HCT116 (cell line): Measurements from ENCODE around the gene EIF2A. TPM values are rescaled to one million over a fixed set of nuclear protein-coding genes. Genes with fewer than 3 reads are reported as not detected.

Experiments used
- ATAC-seq: fragments of 200-7000 bp; cut with Tn5 transposase; 2 replicates; pipeline ENCODE4 v1.9.1; 2020; ENCODE audit warnings: mild to moderate bottlenecking, moderate library complexity
- BruUV-seq: library from RNA; stranded (reverse); fragments of 400-500 nt; replicated peaks from 2 replicates; lab custom pipeline; 2021; lab: Mats Ljungman, UMichigan
- CTCF ChIA-PET: fragments of 300-600 bp; sonication (Branson Sonifier 250); formaldehyde crosslinking; loops from one replicate; lab custom pipeline; 2021; ENCODE audit warnings: antibody characterized with exemption; lab: Charles Lee
- POLR2A ChIA-PET: fragments of 300-600, 350-600 bp; sonication (Branson Sonifier 250); formaldehyde crosslinking; loops from one replicate; lab custom pipeline; 2021; ENCODE audit warnings: antibody characterized with exemption; lab: Charles Lee
- RAD21 ChIA-PET, 2 experiments: fragments of 300-600 bp; sonication (Branson Sonifier 250); formaldehyde crosslinking; loops; one replicate each; lab custom pipeline; 2023; ENCODE audit warnings: low total read pairs in 2 of 2; ENCODE audit not compliant: uncharacterized antibody in 2 of 2, unreplicated experiment in 2 of 2, low non-redundant PET in 1 of 2; lab: Charles Lee
- DNase-seq: peaks from one replicate; pipeline ENCODE4 v3.0.0-alpha.2; 2010; ENCODE audit warnings: low read depth, low spot score
- H2AFZ ChIP-seq: fragments of 200-600 bp; shearing (Covaris generic), sonication (generic); 2 replicates; pipeline ENCODE4 v1.6.1; 2017; ENCODE audit warnings: low read depth, mixed run types, mixed read lengths, antibody characterized with exemption, low read length; ENCODE audit not compliant: poor library complexity, severe bottlenecking
- H3K27ac ChIP-seq: 2 replicates; pipeline ENCODE4 v1.5.1; 2012; ENCODE audit warnings: low read depth, low read length
- H3K27me3 ChIP-seq: fragments of 200-600 bp; sonication (generic); 2 replicates; pipeline ENCODE4 v1.6.1; 2016; ENCODE audit warnings: mixed run types, low read length, mixed read lengths; ENCODE audit not compliant: insufficient read depth
- H3K36me3 ChIP-seq, 2 experiments: fragments of 200-500 bp in 1 of 2; fragments of 200-600 bp in 1 of 2; sonication (Bioruptor generic) in 1 of 2; sonication (generic) in 1 of 2; 2 replicates each; pipeline versions ENCODE4 v1.5.1 to v1.6.1; 2014 to 2016; ENCODE audit warnings: low read length in 2 of 2, inconsistent platforms in 1 of 2, mixed read lengths in 1 of 2, mixed run types in 1 of 2; ENCODE audit not compliant: insufficient read depth in 2 of 2, control insufficient read depth in 1 of 2
- H3K4me1 ChIP-seq, 2 experiments: fragments of 200-600 bp in 1 of 2; sonication (generic) in 1 of 2; 2 replicates each; pipeline versions ENCODE4 v1.5.1 to v1.6.1; 2012 to 2017; ENCODE audit warnings: low read length in 2 of 2, inconsistent platforms in 1 of 2, mild to moderate bottlenecking in 1 of 2, mixed read lengths in 1 of 2, mixed run types in 1 of 2, moderate library complexity in 1 of 2; ENCODE audit not compliant: insufficient read depth in 2 of 2, control insufficient read depth in 1 of 2
- H3K4me2 ChIP-seq: fragments of 200-600 bp; sonication (generic); 2 replicates; pipeline ENCODE4 v1.6.1; 2017; ENCODE audit warnings: mixed run types, low read length, mixed read lengths
- H3K4me3 ChIP-seq, 2 experiments: fragments of 200-600 bp in 1 of 2; sonication (generic) in 1 of 2; replicated peaks in 1 of 2; 2 replicates each; pipeline ENCODE4 v1.5.1; 2011 to 2016; ENCODE audit warnings: low read length in 2 of 2, control low read depth in 1 of 2, low read depth in 1 of 2, mild to moderate bottlenecking in 1 of 2, mixed read lengths in 1 of 2, mixed run types in 1 of 2
- H3K79me2 ChIP-seq: fragments of 200-600 bp; sonication (generic); 2 replicates; pipeline ENCODE4 v1.6.1; 2017; ENCODE audit warnings: mild to moderate bottlenecking, mixed run types, low read length, moderate library complexity, mixed read lengths; ENCODE audit not compliant: insufficient read depth
- H3K9ac ChIP-seq: fragments of 200-600 bp; sonication (generic); 2 replicates; pipeline ENCODE4 v1.6.1; 2016; ENCODE audit warnings: low read length, mixed read lengths
- H3K9me2 ChIP-seq: fragments of 200-600 bp; sonication (generic), shearing (Covaris generic); 2 replicates; pipeline ENCODE4 v1.6.1; 2017; ENCODE audit warnings: mixed run types, mild to moderate bottlenecking, moderate library complexity; ENCODE audit not compliant: insufficient read depth
- H3K9me3 ChIP-seq, 2 experiments: fragments of 200-500 bp in 1 of 2; fragments of 200-600 bp in 1 of 2; sonication (Bioruptor generic) in 1 of 2; sonication (generic) in 1 of 2; 2 replicates each; pipeline ENCODE4 v1.6.1; 2014 to 2017; ENCODE audit warnings: low read length in 2 of 2, mixed read lengths in 2 of 2, inconsistent platforms in 1 of 2, low read depth in 1 of 2, mild to moderate bottlenecking in 1 of 2, mixed run types in 1 of 2, moderate library complexity in 1 of 2; ENCODE audit not compliant: control insufficient read depth in 1 of 2, insufficient read depth in 1 of 2
- H4K20me1 ChIP-seq: fragments of 200-600 bp; sonication (generic), shearing (Covaris generic); 2 replicates; pipeline ENCODE4 v1.6.1; 2017; ENCODE audit warnings: mixed run types, mild to moderate bottlenecking, moderate library complexity; ENCODE audit not compliant: insufficient read depth
- CTCF ChIP-seq, 3 experiments: fragments of 200-600 bp in 1 of 3; sonication (generic) in 1 of 3; IDR thresholded peaks in 2 of 3; conservative IDR thresholded peaks in 1 of 3; 2 replicates each; pipeline ENCODE4 v1.5.1; 2012 to 2017; ENCODE audit warnings: low read depth in 2 of 3, low read length in 2 of 3, antibody characterized with exemption in 1 of 3, borderline replicate concordance in 1 of 3, control low read depth in 1 of 3, mild to moderate bottlenecking in 1 of 3, mixed read lengths in 1 of 3, mixed run types in 1 of 3, moderate library complexity in 1 of 3; ENCODE audit not compliant: insufficient read depth in 1 of 3
- ELF1 ChIP-seq: IDR thresholded peaks from 2 replicates; pipeline ENCODE4 v1.6.1; 2012; ENCODE audit warnings: low read depth, borderline replicate concordance
- EZH2 ChIP-seq: fragments of 200-600 bp; sonication (generic); IDR thresholded peaks from 2 replicates; pipeline ENCODE4 v1.6.1; 2017; ENCODE audit warnings: antibody characterized with exemption, mixed run types
- MAX ChIP-seq: IDR thresholded peaks from 2 replicates; pipeline ENCODE4 v1.6.1; 2012
- POLR2A ChIP-seq: IDR thresholded peaks from 2 replicates; pipeline ENCODE4 v1.7.0; 2011; ENCODE audit warnings: borderline replicate concordance; ENCODE audit not compliant: insufficient read depth, insufficient read length; ENCODE audit errors: extremely low read depth
- POLR2AphosphoS5 ChIP-seq: IDR thresholded peaks from 2 replicates; pipeline ENCODE4 v1.6.1; 2011; ENCODE audit warnings: mild to moderate bottlenecking, low read depth, low read length, moderate library complexity
- RAD21 ChIP-seq: IDR thresholded peaks from 2 replicates; pipeline ENCODE4 v1.6.1; 2012; ENCODE audit warnings: low read depth, mild to moderate bottlenecking
- REST ChIP-seq: IDR thresholded peaks from 2 replicates; pipeline ENCODE4 v1.6.1; 2012; ENCODE audit warnings: low read depth
- TCF7L2 ChIP-seq: IDR thresholded peaks from 2 replicates; pipeline ENCODE4 v1.7.0; 2011; ENCODE audit warnings: borderline replicate concordance, inconsistent platforms; ENCODE audit not compliant: insufficient read depth, insufficient read length; ENCODE audit errors: extremely low read depth
- ZNF274 ChIP-seq: fragments of 200-500 bp; sonication (Bioruptor generic); IDR thresholded peaks from 2 replicates; pipeline ENCODE4 v1.6.1; 2014; ENCODE audit warnings: mild to moderate bottlenecking, low read depth, low read length, inconsistent platforms
- intact Hi-C: fragments of 100-400 bp; cut with micrococcal nuclease; formaldehyde crosslinking; loops from 2 replicates; pipeline ENCODE4 v1.10.0; 2022
- total RNA-seq: library from RNA; stranded (reverse); gene quantifications from one replicate; pipeline ENCODE4 v1.2.1, GENCODE V29; 2021; ENCODE audit not compliant: unreplicated experiment

Gene EIF2A
- total RNA-seq, 1 experiment from 2014 or later = 126 TPM

GRCh38 chr3:150521463-150521862 lies 25.1 kb upstream of the EIF2A start:
- Histone ChIP-seq H3K9me3 (no peaks in the 10 kb centered on the region), H3K36me3 (no peaks in the 10 kb centered on the region), H3K4me3 (no peak overlapping the region), H4K20me1 (no peaks in the 10 kb centered on the region), H3K4me2 (no peak overlapping the region), H2AFZ (no peak overlapping the region), H3K27me3 (no peaks in the 10 kb centered on the region), H3K9ac (no peak overlapping the region), H3K9me2 (no peaks in the 10 kb centered on the region), H3K27ac (no peak overlapping the region), H3K4me1 (peaks cover 0 to 11% of the 10 kb centered on the region in 2 experiments; a peak in 1 of 4 replicates), H3K79me2 (no peaks in the 10 kb centered on the region)
- ATAC-seq (peak; percentile 62; the same call in 1 of the 2 replicates), DNase-seq (no peak)
- ChIA-PET CTCF (no interaction called here), RAD21 (no interaction called here), POLR2A (no interaction called here)
- intact Hi-C loops = no loop called here
- BruUV-seq = no TSS peak
- TF ChIP-seq RAD21 = peak; percentile 29; the same call in 1 of the 2 replicates
- TF ChIP-seq CTCF (IDR thresholded peaks at IDR 0.05 in 2 of 3, conservative IDR thresholded peaks at IDR 0.05 in 1 of 3; ENCODE audit: borderline replicate concordance in 1 of 3, insufficient read depth in 1 of 3, low read depth in 2 of 3, low read length in 2 of 3) = peak in 1 of 3 experiments; percentile 36; a peak in 1 of 6 replicates
- no peak for TF ChIP-seq POLR2AphosphoS5
- TF ChIP-seq ZNF274 = no peak

GRCh38 chr3:150523538-150523937 lies 23.0 kb upstream of the EIF2A start:
- Histone ChIP-seq H3K36me3 (no peaks in the 10 kb centered on the region), H3K79me2 (no peaks in the 10 kb centered on the region), H3K9ac (no peak overlapping the region), H2AFZ (no peak overlapping the region), H3K4me2 (no peak overlapping the region), H3K9me3 (no peaks in the 10 kb centered on the region), H3K27ac (no peak overlapping the region), H3K4me3 (no peak overlapping the region), H4K20me1 (no peaks in the 10 kb centered on the region), H3K27me3 (no peaks in the 10 kb centered on the region), H3K9me2 (no peaks in the 10 kb centered on the region), H3K4me1 (peaks cover 0 to 11% of the 10 kb centered on the region in 2 experiments; a peak in 1 of 4 replicates)
- no peak for DNase-seq
- ChIA-PET CTCF (no interaction called here), RAD21 (no interaction called here), POLR2A (no interaction called here)
- intact Hi-C loops = no loop called here
- ATAC-seq = no peak
- no TSS peak for BruUV-seq
- no peak for TF ChIP-seq EZH2
- TF ChIP-seq ELF1 = no peak
- TF ChIP-seq REST = no peak
- TF ChIP-seq ZNF274 = no peak
- no peak for TF ChIP-seq POLR2AphosphoS5
- TF ChIP-seq TCF7L2 = no peak
- TF ChIP-seq POLR2A = no peak
- TF ChIP-seq RAD21 = no peak
- no peak for TF ChIP-seq MAX
